ENCODE measurements around the gene PTPRCAP. TPM values are rescaled to one million over a fixed set of nuclear protein-coding genes. Genes with fewer than 3 reads are reported as not detected.

PTPRCAP gene
- polyA plus RNA-seq, 1 donor (not counting 4 experiments of a cell fraction or from before 2014, with no cell fraction given) = not detected

- Histone ChIP-seq H3K36me3 (ENCODE audit: control insufficient read depth in 2 of 2, extremely low read depth in 1 of 2, insufficient read depth in 2 of 2, low read length in 2 of 2) (no peaks in the 10 kb centered on the region), H3K4me2 (ENCODE audit: control insufficient read depth, extremely low read depth, insufficient read depth, low read depth, low read length) (no peak overlapping the region), H3K9me3 (ENCODE audit: control insufficient read depth, low read depth, low read length) (no peaks in the 10 kb centered on the region), H3K4me1 (ENCODE audit: control insufficient read depth, extremely low read depth, insufficient read depth, low read length) (peaks cover 8% of the 10 kb centered on the region), H2AFZ (ENCODE audit: control insufficient read depth, low read length) (no peak overlapping the region), H3K79me2 (ENCODE audit: control insufficient read depth, insufficient read depth, low read length) (peaks cover 6% of the 10 kb centered on the region), H4K20me1 (ENCODE audit: control insufficient read depth, extremely low read depth, insufficient read depth, low read length) (no peaks in the 10 kb centered on the region), H3K9ac (ENCODE audit: control insufficient read depth, extremely low read depth, insufficient read depth, low read length) (no peak overlapping the region), H3K9me1 (ENCODE audit: control insufficient read depth, extremely low read depth, insufficient read depth, low read length) (no peaks in the 10 kb centered on the region), H3K27ac (ENCODE audit: control insufficient read depth, insufficient read depth, low read length) (no peak overlapping the region), H3K4me3 (ENCODE audit: control insufficient read depth in 2 of 3, extremely low read depth in 1 of 3, insufficient read depth in 2 of 3, low read depth in 1 of 3, low read length in 3 of 3) (no peak overlapping the region), H3K27me3 (ENCODE audit: control insufficient read depth, extremely low read depth, insufficient read depth, low read length) (no peaks in the 10 kb centered on the region)
- DNase-seq (ENCODE audit: low read depth, low spot score) = no peak
- dilution Hi-C loops (cut with MboI; ENCODE audit: extremely low pct_ligation_motif_present, low sequenced_read_pairs) = no loop called here
- TF ChIP-seq EZH2 (IDR thresholded peaks at IDR 0.05; ENCODE audit: low read length) = no peak
- TF ChIP-seq, protein P1, sequence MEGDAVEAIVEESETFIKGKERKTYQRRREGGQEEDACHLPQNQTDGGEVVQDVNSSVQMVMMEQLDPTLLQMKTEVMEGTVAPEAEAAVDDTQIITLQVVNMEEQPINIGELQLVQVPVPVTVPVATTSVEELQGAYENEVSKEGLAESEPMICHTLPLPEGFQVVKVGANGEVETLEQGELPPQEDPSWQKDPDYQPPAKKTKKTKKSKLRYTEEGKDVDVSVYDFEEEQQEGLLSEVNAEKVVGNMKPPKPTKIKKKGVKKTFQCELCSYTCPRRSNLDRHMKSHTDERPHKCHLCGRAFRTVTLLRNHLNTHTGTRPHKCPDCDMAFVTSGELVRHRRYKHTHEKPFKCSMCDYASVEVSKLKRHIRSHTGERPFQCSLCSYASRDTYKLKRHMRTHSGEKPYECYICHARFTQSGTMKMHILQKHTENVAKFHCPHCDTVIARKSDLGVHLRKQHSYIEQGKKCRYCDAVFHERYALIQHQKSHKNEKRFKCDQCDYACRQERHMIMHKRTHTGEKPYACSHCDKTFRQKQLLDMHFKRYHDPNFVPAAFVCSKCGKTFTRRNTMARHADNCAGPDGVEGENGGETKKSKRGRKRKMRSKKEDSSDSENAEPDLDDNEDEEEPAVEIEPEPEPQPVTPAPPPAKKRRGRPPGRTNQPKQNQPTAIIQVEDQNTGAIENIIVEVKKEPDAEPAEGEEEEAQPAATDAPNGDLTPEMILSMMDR (optimal IDR thresholded peaks at IDR 0.05 in 1 of 3, IDR thresholded peaks at IDR 0.05 in 1 of 3, conservative IDR thresholded peaks at IDR 0.05 in 1 of 3; ENCODE audit: extremely low read depth in 1 of 3, insufficient read depth in 2 of 3, low read length in 3 of 3) = no peak
- FAIRE-seq = no peak
These were observed 31.7 kb downstream of the PTPRCAP start for GRCh38 chr11:67405688-67406339.

DNA sequence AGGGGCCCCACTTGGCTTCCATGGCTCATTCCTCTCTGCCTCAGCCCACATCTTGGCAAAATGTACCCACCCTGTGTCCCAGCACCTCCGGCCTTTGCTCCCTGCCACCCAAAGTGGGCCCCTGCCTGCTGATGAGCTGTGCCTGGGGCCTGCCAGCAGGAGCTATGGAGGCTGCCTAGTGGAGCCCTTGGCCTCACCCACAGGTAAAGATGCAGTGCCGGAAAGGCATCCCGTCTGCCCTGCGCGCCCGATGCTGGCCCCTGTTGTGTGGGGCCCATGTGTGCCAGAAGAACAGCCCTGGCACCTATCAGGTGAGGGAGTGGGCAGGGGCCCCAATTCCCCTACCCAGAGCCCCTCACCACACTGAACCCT is 32.3 kb downstream of the PTPRCAP start:
- Histone ChIP-seq H3K27me3 (ENCODE audit: control insufficient read depth, extremely low read depth, insufficient read depth, low read length) (no peaks in the 10 kb centered on the region), H3K4me2 (ENCODE audit: control insufficient read depth, extremely low read depth, insufficient read depth, low read depth, low read length) (no peak overlapping the region), H4K20me1 (ENCODE audit: control insufficient read depth, extremely low read depth, insufficient read depth, low read length) (no peaks in the 10 kb centered on the region), H3K27ac (ENCODE audit: control insufficient read depth, insufficient read depth, low read length) (no peak overlapping the region), H3K79me2 (ENCODE audit: control insufficient read depth, insufficient read depth, low read length) (peaks cover 11% of the 10 kb centered on the region), H3K9me1 (ENCODE audit: control insufficient read depth, extremely low read depth, insufficient read depth, low read length) (no peaks in the 10 kb centered on the region), H3K4me3 (ENCODE audit: control insufficient read depth in 2 of 3, extremely low read depth in 1 of 3, insufficient read depth in 2 of 3, low read depth in 1 of 3, low read length in 3 of 3) (no peak overlapping the region), H3K9ac (ENCODE audit: control insufficient read depth, extremely low read depth, insufficient read depth, low read length) (no peak overlapping the region), H3K9me3 (ENCODE audit: control insufficient read depth, low read depth, low read length) (no peaks in the 10 kb centered on the region), H3K4me1 (ENCODE audit: control insufficient read depth, extremely low read depth, insufficient read depth, low read length) (peaks cover 12% of the 10 kb centered on the region), H2AFZ (ENCODE audit: control insufficient read depth, low read length) (no peak overlapping the region), H3K36me3 (ENCODE audit: control insufficient read depth in 2 of 2, extremely low read depth in 1 of 2, insufficient read depth in 2 of 2, low read length in 2 of 2) (no peaks in the 10 kb centered on the region)
- TF ChIP-seq, protein P1 (optimal IDR thresholded peaks at IDR 0.05 in 1 of 3, IDR thresholded peaks at IDR 0.05 in 1 of 3, conservative IDR thresholded peaks at IDR 0.05 in 1 of 3; ENCODE audit: extremely low read depth in 1 of 3, insufficient read depth in 2 of 3, low read length in 3 of 3) = no peak
- TF ChIP-seq EZH2 (IDR thresholded peaks at IDR 0.05; ENCODE audit: low read length) = no peak
- dilution Hi-C loops (cut with MboI; ENCODE audit: extremely low pct_ligation_motif_present, low sequenced_read_pairs) = no loop called here
- FAIRE-seq (no peak), DNase-seq (ENCODE audit: low read depth, low spot score) (no peak)

All from keratinocyte (primary cell).